GM23338 (cell line): ENCODE measurements around the gene ZFR. TPM values are rescaled to one million over a fixed set of nuclear protein-coding genes. Genes with fewer than 3 reads are reported as not detected.
"Not testable (repeated sequence)": the region's sequence is repeated elsewhere in the genome, so short reads cannot be mapped to it uniquely, and the experiment has no call there.

ENCODE experiments used
- ATAC-seq: fragments of 200-7000 bp; cut with Tn5 transposase; 3 replicates; pipeline ENCODE4 v1.9.1; 2020
- DNase-seq: peaks from one replicate; pipeline ENCODE4 v3.0.0-alpha.2; 2015; ENCODE audit warnings: low spot score
- H2AFZ ChIP-seq: fragments of 200-600 bp; sonication (generic); 2 replicates; pipeline ENCODE4 v1.8.0; 2016; ENCODE audit warnings: antibody characterized with exemption, mild to moderate bottlenecking, moderate library complexity
- H3F3A ChIP-seq: fragments of 200-600 bp; sonication (generic); replicated peaks from 2 replicates; pipeline ENCODE4 v1.8.0; 2017; ENCODE audit warnings: antibody characterized with exemption, mixed run types, low read depth
- H3K27ac ChIP-seq: fragments of 200-600 bp; sonication (generic); 2 replicates; pipeline ENCODE4 v1.6.1; 2016; ENCODE audit warnings: low read depth
- H3K27me3 ChIP-seq: fragments of 200-600 bp; sonication (generic); 2 replicates; pipeline ENCODE4 v1.8.0; 2016; ENCODE audit warnings: mild to moderate bottlenecking, mixed run types, moderate library complexity; ENCODE audit not compliant: insufficient read depth
- H3K36me3 ChIP-seq: fragments of 200-600 bp; sonication (generic); 2 replicates; pipeline ENCODE4 v1.8.0; 2016; ENCODE audit warnings: mild to moderate bottlenecking; ENCODE audit not compliant: insufficient read depth
- H3K4me1 ChIP-seq: fragments of 200-600 bp; sonication (generic); 2 replicates; pipeline ENCODE4 v1.8.0; 2016; ENCODE audit warnings: mild to moderate bottlenecking, moderate library complexity; ENCODE audit not compliant: insufficient read depth
- H3K4me2 ChIP-seq: fragments of 200-600 bp; sonication (generic); 2 replicates; pipeline ENCODE4 v1.7.1; 2017; ENCODE audit warnings: mixed run types
- H3K4me3 ChIP-seq: fragments of 200-600 bp; sonication (generic); 2 replicates; pipeline ENCODE4 v1.6.1; 2016; ENCODE audit warnings: mixed run types
- H3K79me2 ChIP-seq: fragments of 200-600 bp; sonication (generic); replicated peaks from 2 replicates; pipeline ENCODE4 v1.8.0; 2017; ENCODE audit warnings: mild to moderate bottlenecking; ENCODE audit not compliant: insufficient read depth
- H3K9me2 ChIP-seq: fragments of 200-600 bp; sonication (generic); 2 replicates; pipeline ENCODE4 v1.8.0; 2017; ENCODE audit not compliant: insufficient read depth
- H4K20me1 ChIP-seq: fragments of 200-600 bp; sonication (generic); replicated peaks from 2 replicates; pipeline ENCODE4 v1.8.0; 2017; ENCODE audit warnings: mild to moderate bottlenecking; ENCODE audit not compliant: insufficient read depth
- H3K27ac Mint-ChIP-seq: 2 replicates; pipeline ENCODE4 v1.8.0; 2020; ENCODE audit warnings: inconsistent platforms, mild to moderate bottlenecking, moderate library complexity, mixed read lengths
- H3K27me3 Mint-ChIP-seq: 3 replicates; pipeline ENCODE4 v1.8.0; 2022; ENCODE audit warnings: low read depth, mild to moderate bottlenecking, moderate library complexity, mixed read lengths, inconsistent platforms; ENCODE audit not compliant: insufficient read depth, poor library complexity
- H3K36me3 Mint-ChIP-seq: 3 replicates; pipeline ENCODE4 v1.8.0; 2021; ENCODE audit warnings: low read depth, mild to moderate bottlenecking, inconsistent platforms, moderate library complexity, mixed read lengths
- H3K4me1 Mint-ChIP-seq: 3 replicates; pipeline ENCODE4 v1.8.0; 2020; ENCODE audit warnings: mild to moderate bottlenecking, inconsistent platforms, mixed read lengths
- H3K4me3 Mint-ChIP-seq: 3 replicates; pipeline ENCODE4 v1.8.0; 2021; ENCODE audit warnings: moderate library complexity, mild to moderate bottlenecking, inconsistent platforms, mixed read lengths
- H3K9me3 Mint-ChIP-seq: 3 replicates; pipeline ENCODE4 v1.8.0; 2020; ENCODE audit warnings: moderate library complexity, mild to moderate bottlenecking, inconsistent platforms, mixed read lengths
- EZH2 ChIP-seq: fragments of 200-600 bp; sonication (generic); IDR thresholded peaks from one replicate; pipeline ENCODE4 v1.8.0; 2017; ENCODE audit warnings: antibody characterized with exemption, mild to moderate bottlenecking, low read depth; ENCODE audit not compliant: unreplicated experiment
- EZH2phosphoT487 ChIP-seq: fragments of 200-600 bp; sonication (generic); IDR thresholded peaks from one replicate; pipeline ENCODE4 v1.8.1; 2018; ENCODE audit warnings: antibody characterized with exemption; ENCODE audit not compliant: unreplicated experiment
- STAT1 ChIP-seq: IDR thresholded peaks from one replicate; pipeline ENCODE4 v1.6.1; 2016; ENCODE audit warnings: antibody characterized with exemption; ENCODE audit not compliant: unreplicated experiment
- ZNF114 ChIP-seq: fragments of 250-450 bp; sonication (Bioruptor Pico); IDR thresholded peaks from 2 replicates; pipeline ENCODE4 v1.5.0; 2020; ENCODE audit warnings: mild to moderate bottlenecking, moderate library complexity
- ZNF331 ChIP-seq: fragments of 250-450 bp; sonication (Bioruptor Pico); IDR thresholded peaks from 2 replicates; pipeline ENCODE4 v1.5.0; 2020; ENCODE audit warnings: low read depth, mild to moderate bottlenecking, moderate library complexity
- polyA plus RNA-seq: library from polyadenylated mRNA; unstranded; fragments of >200 nt; fragmentation: Nextera tagmentation; extraction: Ambion mirVana; gene quantifications from 2 replicates; pipeline ENCODE4 v1.2.1, GENCODE V29; 2016
- total RNA-seq: library from RNA; depleted of rRNA; stranded (reverse); fragments of >200 nt; shearing (Covaris generic); gene quantifications from 2 replicates; pipeline ENCODE4 v1.2.3, GENCODE V29; 2014
- TF ChIP-seq, protein P1 (sequence below): IDR thresholded peaks from one replicate; pipeline ENCODE4 v1.6.1; 2018; ENCODE audit warnings: antibody characterized with exemption; ENCODE audit not compliant: unreplicated experiment
- TF ChIP-seq, protein P2 (sequence below): IDR thresholded peaks from 2 replicates; pipeline ENCODE4 v1.6.1; 2016; ENCODE audit warnings: antibody characterized with exemption
- TF ChIP-seq, protein P3 (sequence below), 2 experiments: fragments of 200-600 bp in 1 of 2; sonication (generic) in 1 of 2; conservative IDR thresholded peaks; 2 replicates each; pipeline versions ENCODE4 v1.5.1 to v1.6.1; 2016 to 2017; ENCODE audit warnings: antibody characterized with exemption in 2 of 2, low read depth in 2 of 2, mild to moderate bottlenecking in 2 of 2, moderate library complexity in 1 of 2

Gene ZFR
- total and polyA plus RNA-seq, 2 experiments from 2014 or later, result 92.4 to 103 TPM

DNA sequence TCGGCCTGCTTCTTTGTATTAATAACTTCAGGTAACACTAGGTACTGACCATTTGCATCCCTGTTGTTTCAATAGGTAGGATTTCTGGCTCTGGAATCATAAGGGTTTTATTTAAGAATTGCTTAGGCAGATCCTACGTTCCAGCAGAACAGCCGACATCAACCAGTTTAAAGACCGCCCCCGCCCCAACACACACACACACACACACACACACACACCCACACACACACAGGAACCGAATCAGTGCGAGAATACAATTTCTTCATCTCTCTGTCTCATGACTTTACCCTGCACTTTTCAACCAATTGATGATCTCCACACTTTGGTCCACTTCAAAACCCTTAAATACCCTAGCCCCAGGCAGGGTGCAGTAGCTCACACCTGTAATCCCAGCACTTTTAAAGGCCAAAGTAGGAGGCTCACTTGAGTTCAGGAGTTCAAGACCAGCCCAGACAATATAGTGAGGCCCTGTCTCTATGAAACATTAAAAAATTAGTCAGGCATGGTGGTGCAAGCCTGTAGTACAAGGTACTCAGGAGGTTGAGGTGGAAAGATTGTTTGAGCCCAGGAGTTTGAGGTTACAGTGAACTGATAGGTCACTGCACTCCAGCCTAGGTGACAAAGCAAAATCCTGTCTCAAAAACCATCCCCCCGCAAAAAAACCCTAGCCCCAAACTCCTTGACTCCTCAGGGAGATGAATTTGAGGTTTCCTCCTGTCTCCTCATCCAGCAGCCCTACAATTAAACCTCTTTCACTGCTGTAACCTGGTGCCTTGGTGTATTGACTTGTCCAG lies 129.1 kb downstream of the ZFR start (continued):
- TF ChIP-seq, protein P1, sequence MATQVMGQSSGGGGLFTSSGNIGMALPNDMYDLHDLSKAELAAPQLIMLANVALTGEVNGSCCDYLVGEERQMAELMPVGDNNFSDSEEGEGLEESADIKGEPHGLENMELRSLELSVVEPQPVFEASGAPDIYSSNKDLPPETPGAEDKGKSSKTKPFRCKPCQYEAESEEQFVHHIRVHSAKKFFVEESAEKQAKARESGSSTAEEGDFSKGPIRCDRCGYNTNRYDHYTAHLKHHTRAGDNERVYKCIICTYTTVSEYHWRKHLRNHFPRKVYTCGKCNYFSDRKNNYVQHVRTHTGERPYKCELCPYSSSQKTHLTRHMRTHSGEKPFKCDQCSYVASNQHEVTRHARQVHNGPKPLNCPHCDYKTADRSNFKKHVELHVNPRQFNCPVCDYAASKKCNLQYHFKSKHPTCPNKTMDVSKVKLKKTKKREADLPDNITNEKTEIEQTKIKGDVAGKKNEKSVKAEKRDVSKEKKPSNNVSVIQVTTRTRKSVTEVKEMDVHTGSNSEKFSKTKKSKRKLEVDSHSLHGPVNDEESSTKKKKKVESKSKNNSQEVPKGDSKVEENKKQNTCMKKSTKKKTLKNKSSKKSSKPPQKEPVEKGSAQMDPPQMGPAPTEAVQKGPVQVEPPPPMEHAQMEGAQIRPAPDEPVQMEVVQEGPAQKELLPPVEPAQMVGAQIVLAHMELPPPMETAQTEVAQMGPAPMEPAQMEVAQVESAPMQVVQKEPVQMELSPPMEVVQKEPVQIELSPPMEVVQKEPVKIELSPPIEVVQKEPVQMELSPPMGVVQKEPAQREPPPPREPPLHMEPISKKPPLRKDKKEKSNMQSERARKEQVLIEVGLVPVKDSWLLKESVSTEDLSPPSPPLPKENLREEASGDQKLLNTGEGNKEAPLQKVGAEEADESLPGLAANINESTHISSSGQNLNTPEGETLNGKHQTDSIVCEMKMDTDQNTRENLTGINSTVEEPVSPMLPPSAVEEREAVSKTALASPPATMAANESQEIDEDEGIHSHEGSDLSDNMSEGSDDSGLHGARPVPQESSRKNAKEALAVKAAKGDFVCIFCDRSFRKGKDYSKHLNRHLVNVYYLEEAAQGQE, result no peak
- TF ChIP-seq, protein P2, sequence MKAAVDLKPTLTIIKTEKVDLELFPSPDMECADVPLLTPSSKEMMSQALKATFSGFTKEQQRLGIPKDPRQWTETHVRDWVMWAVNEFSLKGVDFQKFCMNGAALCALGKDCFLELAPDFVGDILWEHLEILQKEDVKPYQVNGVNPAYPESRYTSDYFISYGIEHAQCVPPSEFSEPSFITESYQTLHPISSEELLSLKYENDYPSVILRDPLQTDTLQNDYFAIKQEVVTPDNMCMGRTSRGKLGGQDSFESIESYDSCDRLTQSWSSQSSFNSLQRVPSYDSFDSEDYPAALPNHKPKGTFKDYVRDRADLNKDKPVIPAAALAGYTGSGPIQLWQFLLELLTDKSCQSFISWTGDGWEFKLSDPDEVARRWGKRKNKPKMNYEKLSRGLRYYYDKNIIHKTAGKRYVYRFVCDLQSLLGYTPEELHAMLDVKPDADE, result no peak
- no peak for TF ChIP-seq STAT1
- no peak for TF ChIP-seq EZH2phosphoT487
- no peak for TF ChIP-seq EZH2
- no peak for TF ChIP-seq ZNF331 (CRISPR knock-in tag)
- TF ChIP-seq, protein P3, sequence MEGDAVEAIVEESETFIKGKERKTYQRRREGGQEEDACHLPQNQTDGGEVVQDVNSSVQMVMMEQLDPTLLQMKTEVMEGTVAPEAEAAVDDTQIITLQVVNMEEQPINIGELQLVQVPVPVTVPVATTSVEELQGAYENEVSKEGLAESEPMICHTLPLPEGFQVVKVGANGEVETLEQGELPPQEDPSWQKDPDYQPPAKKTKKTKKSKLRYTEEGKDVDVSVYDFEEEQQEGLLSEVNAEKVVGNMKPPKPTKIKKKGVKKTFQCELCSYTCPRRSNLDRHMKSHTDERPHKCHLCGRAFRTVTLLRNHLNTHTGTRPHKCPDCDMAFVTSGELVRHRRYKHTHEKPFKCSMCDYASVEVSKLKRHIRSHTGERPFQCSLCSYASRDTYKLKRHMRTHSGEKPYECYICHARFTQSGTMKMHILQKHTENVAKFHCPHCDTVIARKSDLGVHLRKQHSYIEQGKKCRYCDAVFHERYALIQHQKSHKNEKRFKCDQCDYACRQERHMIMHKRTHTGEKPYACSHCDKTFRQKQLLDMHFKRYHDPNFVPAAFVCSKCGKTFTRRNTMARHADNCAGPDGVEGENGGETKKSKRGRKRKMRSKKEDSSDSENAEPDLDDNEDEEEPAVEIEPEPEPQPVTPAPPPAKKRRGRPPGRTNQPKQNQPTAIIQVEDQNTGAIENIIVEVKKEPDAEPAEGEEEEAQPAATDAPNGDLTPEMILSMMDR (conservative IDR thresholded peaks at IDR 0.05; ENCODE audit: low read depth in 2 of 2), result no peak

DNA sequence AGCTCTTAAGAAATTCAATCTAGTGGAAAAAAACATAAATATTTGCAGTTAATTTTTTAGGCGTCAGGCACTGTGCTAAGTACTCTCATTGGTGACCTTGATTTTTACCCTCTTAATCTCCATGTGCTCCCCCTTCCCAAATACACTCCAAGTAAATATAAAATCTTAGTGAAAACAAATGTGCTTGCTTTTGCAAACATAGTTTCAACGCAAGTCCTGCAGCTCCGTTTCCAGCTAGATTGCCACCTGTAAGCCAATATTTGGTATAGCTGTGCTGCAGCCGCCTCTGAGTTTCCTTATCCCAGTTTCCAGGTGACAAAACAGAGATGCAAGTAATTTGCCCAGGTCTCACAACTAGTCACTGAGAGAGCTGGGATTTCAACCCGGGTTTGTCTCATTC lies 129.9 kb downstream of the ZFR start:
- H3K27ac Mint-ChIP-seq, result no peak overlapping the region
- H3K27me3 Mint-ChIP-seq, result peaks cover 14% of the 10 kb centered on the region
- no peaks in the 10 kb centered on the region for H3K9me2 ChIP-seq

GRCh38 chr5:32314152-32314488 lies 130.4 kb downstream of the ZFR start:
- Histone ChIP-seq H3K4me2 (peak overlapping the region; percentile 65; the same call in 1 of the 2 replicates), H4K20me1 (peaks cover 15% of the 10 kb centered on the region; the same call in 1 of the 2 replicates), H3K4me3 (peak overlapping the region; percentile 52; the same call in 1 of the 2 replicates), H3K4me1 (peaks cover 11% of the 10 kb centered on the region; the same call in 1 of the 2 replicates), H3K79me2 (peaks cover 35% of the 10 kb centered on the region)
- H3F3A ChIP-seq, H3K27ac Mint-ChIP-seq, H3K27ac ChIP-seq, H3K27me3 ChIP-seq, H3K9me3 Mint-ChIP-seq, H3K36me3 ChIP-seq, H3K27me3 Mint-ChIP-seq, ATAC-seq, H3K9me2 ChIP-seq, H2AFZ ChIP-seq, DNase-seq: not testable (repeated sequence)
- Mint-ChIP-seq H3K36me3 (peaks cover 11% of the 10 kb centered on the region), H3K4me1 (peaks cover 23% of the 10 kb centered on the region), H3K4me3 (peak overlapping the region; percentile 53)

More for the DNA sequence above, 129.9 kb downstream of the ZFR start:
- TF ChIP-seq ZNF114, result no peak
- TF ChIP-seq, protein P1, result no peak
- no peaks in the 10 kb centered on the region for H3K36me3 ChIP-seq
- peaks cover 10% of the 10 kb centered on the region; the same call in 1 of the 2 replicates for H4K20me1 ChIP-seq
- H3K4me1 Mint-ChIP-seq, result peaks cover 20% of the 10 kb centered on the region
- H3K27ac ChIP-seq, result no peak overlapping the region
- H3K27me3 ChIP-seq, result no peaks in the 10 kb centered on the region
- no peak for ATAC-seq
- peak overlapping the region; percentile 53; the same call in 2 of the 3 replicates for H3K4me3 Mint-ChIP-seq
- no peak overlapping the region for H3K4me2 ChIP-seq
- H2AFZ ChIP-seq, result no peak overlapping the region
- H3K9me3 Mint-ChIP-seq, result no peaks in the 10 kb centered on the region
- H3F3A ChIP-seq, result peaks cover 4% of the 10 kb centered on the region; the same call in 1 of the 2 replicates
- H3K79me2 ChIP-seq, result peaks cover 29% of the 10 kb centered on the region
- peaks cover 11% of the 10 kb centered on the region; the same call in 1 of the 2 replicates for H3K4me1 ChIP-seq
- no peak for DNase-seq
- H3K4me3 ChIP-seq, result no peak overlapping the region
- peaks cover 11% of the 10 kb centered on the region for H3K36me3 Mint-ChIP-seq
